Activated CD4-positive, alpha-beta T cell treated with anti-CD3 and anti-CD28 coated beads, Interleukin-2, amount 50 U/mL, for 4 hours (primary cell): Measurements from ENCODE around the gene ELK1.
"Not testable (repeated sequence)": the region's sequence is repeated elsewhere in the genome, so short reads cannot be mapped to it uniquely, and the experiment has no call there.

ENCODE experiments used
- DNase-seq, 2 experiments: peaks; one replicate each; pipeline ENCODE4 v3.0.0-alpha.2; 2020

ELK1 gene

DNA sequence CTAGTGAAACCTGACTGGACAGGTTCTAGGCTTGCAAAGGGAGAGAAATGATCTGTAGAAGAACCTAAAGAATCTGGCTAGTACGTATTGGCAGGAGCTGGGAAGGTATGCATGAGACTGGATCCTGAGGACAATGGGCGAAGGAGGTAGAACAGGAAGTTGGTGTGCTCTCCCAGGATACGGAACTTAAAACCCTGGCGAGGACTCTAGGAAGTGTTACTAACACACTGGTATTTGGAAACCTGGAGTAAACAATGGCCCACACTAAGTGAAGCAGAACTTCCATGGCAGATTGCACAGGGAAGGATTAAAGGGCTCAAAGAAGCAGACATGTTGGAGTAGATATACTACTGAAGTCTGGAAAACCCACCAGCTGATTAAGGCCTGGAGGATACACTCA lies 39.9 kb downstream of the ELK1 start:
- no peak for DNase-seq

DNA sequence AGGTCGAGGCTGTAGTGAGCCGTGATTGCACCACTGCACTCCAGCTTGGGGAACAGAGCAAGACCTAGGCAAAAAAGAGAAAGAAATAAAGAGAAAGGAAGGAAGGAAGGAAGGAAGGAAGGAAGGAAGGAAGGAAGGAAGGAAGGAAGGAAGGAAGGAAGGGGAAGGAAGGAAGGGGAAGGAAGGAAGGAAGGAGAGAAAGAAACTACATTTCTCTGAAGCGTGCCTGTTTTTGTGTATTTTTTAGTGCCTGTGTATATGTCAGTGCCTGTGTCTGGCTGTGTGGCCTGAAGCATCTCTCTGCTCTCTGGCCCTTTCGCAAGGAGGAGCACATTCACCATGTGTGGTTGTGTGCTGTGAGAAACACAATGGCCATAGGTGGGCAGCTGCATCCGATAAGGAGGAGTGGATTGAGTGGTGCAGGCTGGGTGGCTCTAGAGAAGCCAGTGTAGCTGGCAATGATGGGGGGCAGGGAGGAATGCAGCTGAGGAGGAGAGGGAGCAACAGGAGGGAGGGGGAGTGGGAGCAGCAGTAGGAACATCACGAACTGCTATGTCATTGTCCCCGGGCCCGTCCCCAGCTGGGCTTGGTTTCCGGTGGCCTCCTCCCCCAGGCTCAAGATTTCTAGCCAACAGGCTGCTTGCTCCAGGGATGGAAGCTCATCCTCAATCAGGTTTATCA lies 42.1 kb downstream of the ELK1 start:
- no peak for DNase-seq

DNA sequence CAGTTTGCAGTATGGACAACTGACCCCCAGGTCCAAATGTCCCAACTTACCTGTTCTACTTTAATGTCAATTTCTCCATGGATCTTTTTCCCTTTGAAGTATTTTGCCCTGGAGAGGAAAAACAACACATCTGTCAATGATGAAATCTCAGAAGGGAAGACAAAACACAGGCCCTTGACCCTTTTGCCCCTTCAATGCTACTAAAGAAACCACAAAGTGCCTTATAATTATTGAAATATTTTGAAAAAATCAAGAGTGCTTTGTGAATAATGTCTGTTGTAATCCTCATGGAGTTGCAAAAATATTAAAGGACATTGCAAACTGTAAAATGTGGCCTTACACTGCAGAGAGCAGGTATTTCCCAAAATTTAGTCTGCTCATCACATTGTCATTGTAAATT lies 43.3 kb downstream of the ELK1 start:
- DNase-seq: no peak

DNA sequence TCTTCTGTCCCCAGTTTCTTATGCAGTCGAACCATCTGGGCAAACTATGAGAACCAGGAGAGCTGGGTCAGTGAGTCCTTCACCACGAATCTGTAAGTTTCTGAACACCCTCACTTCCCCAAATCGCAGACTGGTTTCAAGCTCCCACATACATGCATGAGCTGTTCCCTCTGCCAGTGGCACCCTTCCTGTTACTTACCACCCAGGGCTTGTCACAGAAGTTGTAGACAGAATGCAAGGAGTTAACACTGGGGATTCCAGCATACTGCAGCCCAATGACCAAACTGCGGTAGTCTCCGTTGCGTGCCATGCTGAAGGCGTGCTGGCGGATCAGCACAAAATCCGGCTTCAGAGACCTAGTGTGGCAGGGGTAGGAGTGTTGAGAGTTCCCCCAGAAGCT lies 45.3 kb downstream of the ELK1 start:
- DNase-seq: no peak

DNA sequence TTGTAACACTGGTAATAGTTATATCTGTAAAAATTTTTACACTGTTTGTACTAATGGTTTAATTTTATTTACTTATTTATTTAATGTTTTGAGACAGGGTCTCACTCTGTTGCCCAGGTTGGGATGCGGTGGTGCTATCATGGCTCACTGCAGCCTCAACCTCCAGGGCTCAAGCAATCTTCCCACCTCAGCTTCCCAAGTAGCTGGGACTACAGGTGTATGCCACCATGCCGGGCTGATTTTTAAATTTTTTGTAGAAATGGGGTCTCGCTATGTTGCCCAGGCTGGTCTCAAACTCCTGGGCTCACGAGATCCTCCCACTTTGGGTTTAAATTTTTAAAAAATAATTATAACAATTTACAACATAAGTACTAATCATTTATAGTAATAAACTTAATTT lies 47.2 kb downstream of the ELK1 start:
- DNase-seq: not testable (repeated sequence)

DNA sequence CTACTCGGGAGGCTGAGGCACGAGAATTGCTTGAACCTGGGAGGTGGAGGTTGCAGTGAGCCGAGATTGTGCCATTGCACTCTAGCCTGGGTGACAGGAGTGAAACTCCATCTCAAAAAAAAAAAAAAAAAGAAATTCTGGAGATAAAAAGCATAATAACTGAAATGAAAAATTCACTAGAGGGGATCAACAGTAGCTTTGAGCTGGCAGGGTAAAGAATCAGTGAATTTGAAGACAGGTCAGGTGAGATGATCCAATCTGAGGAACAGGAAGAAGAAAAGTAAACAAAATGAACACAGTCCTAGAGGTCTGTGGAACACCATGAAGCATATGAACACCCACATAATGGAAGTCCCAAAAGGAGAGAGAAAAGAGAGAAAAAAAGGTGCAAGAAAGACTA lies 53.1 kb downstream of the ELK1 start:
- DNase-seq: no peak

DNA sequence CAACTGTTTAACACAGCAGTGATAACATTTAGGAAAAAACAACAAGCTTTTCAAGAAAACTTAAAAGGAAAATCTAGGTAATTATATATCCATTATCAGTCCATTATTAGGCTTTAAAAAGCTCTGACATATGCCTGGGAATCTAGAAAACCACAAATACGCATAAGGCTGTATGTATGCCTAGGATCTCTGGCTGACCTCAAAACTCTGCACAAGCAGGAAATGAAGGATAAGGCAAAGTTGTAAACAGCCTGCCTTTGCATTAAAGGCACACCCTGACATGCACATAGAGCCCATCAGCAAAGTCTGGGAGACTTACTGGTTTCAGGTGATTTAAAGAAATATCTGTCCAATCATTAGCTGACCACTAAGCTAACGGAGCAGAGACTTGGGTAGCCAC lies 54.1 kb downstream of the ELK1 start:
- DNase-seq: no peak

DNA sequence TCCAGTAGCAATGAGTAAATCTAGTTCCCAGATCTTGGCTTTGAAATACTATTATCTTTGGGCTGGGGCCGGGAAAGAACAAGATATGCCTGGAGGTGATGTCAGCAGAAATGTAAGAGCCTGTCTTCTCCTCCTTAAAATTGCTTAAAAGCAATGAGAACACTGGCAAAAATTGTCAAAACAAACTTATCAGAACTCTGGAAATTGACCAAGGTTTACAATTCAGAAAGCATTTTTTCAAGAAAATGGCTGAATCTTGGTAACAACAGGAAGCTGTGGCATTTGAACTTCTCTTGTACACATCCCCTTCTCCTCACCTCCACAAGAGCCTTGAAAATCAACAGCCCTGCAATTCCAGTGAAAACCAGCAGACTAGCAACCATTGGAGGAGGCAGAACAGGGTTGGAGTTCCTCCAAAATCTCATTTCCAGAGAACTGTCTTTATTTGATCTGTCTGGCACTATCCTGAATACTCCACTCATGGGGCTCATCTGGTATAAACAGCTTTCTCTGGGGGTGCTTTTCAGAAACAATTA lies 54.6 kb downstream of the ELK1 start:
- DNase-seq: no peak

DNA sequence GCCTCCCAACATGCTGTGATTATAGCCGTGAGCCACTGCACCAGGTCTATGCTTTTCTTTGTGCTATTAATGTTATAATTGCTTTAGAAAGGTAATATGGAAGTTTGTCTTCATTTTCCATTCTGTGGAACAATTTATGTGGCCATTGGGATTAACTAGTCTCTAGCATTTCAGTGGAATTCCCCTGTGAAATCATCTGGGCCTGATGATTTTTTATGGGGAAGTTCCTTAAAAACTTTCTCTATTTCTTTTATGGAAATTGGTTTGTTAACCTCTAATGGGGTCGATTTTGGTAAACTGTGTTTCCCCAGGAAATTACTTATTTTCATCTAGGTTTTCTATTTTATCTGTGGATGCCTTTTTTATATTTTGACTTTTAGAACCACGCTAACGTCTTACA lies 56.8 kb downstream of the ELK1 start:
- no peak for DNase-seq

DNA sequence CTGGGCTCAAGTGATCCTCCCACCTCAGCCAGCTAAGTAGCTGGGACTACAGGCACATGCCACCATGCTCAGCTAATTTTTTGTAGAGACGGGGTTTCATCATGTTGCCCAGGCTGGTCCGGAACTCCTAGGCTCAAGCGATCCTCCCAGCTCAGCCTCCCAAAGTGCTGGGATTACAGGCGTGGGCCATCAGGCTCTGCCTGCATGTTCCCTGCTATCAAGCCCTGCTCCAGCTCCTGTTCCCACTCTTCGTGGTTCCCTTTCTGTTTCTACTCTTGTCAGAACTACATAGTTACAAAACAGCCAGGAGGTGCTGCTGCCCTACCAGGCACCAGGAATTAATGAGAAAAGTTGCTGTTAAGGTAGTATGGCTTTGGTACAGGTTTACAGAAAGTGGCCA lies 59.4 kb downstream of the ELK1 start:
- DNase-seq: no peak

DNA sequence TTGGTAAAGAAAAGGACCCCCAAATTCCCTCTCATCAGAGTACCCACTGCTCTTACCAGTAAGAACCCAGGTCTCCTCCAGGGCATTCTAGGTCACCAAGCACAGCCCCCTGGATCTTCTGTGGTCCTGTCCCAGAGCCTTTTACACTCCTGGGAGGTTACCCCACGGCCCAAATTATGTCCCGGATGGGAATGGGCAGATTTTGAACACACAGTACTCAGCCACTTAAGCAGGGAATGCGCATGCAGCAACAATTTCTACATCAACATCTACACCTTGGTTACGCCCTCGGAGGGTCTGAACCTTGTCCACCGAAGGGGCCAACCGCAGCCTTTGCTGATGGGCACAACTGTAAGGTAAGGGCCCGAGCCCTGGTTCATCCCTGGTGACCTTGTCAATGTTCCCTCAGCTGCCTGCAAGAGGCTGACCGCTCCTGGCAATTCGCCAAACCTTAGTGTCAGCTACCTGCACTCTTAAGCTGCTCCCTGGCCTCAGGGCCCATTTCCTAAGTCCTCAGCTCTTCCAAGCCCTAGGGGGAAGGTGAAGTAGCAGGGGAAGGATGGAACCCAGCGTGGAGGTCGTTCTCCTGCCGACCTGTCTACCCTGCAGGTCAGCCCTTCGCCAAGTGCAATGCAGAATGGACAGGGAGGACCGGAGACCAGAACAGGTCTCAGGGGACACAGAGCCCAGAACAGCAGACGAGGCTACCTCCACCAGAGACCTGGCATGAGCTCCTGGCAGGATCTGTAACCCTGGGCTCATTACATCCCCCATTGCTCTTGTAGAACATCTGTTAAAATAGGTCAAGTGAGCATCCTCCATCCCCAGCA lies 62.2 kb downstream of the ELK1 start:
- DNase-seq: no peak

DNA sequence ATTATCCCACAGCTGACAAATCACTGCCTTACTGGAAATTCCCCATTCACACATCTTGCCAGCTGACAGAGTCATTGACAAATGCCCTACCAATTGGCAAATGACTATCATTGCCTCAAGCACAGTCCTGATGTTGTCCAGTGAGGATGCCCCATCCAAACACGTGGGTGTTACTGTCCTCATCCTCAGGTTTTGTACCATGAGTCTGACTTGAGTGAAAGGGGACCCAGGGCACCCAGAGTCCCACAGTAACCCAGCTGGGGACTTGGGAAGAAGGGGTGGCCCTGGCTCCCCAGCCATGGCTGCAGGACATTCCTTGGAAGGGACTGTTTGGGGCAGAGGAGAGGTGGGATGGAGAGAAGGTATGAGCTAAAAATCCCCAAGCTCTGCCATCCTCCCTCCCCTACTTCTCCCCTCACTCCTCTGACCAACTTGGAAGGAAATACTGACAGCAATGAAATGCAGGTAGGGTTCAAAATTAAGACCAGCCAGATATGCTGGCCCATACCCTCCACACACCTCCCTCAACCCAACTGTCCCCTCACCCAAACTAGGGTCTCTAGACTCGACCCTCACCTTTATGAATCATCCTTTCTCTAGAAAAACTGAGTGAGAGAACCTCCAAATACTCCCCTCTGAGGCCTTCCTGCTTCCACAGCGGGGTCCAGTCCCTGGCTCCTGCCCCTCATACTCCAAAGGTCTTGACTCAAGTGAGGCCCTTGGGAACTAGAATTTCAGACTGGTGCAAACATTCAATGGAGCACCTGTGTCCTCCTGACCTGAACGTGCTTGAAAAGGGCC lies 63.1 kb downstream of the ELK1 start:
- DNase-seq: no peak

DNA sequence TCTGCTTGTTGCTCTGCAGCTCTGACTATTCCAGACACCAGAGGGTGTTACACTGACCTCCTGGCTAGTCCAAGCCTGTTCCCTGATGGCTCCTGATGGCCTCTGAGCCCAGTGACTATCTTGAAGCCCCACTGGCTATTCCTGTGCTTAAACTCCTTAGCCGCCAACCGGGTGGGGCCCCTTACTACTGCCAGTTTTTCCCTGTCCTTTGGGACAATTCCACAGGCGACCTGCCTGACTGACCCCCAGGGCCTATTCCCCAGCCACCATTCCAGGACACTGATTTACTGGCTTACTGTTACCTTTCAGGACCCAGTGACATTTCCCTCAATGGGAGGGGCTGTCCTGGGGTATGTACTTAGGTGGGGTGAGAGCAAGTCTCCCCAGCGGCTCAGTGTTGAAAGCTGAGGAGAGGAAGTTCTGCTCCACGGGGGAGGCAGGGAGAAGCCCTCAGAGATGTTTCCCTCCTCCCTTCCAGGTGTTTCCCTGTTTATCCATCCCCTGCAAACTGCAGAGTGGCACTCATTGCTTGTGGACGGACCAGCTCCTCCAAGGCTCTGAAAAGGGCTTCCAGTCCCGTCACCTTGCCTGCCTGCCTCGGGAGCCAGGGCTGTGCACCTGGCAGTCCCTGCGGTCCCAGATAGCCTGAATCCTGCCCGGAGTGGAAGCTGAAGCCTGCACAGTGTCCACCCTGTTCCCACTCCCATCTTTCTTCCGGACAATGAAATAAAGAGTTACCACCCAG lies 64.1 kb downstream of the ELK1 start:
- no peak for DNase-seq
